Hindlimb muscle (tissue), 1 donor: Measurements from ENCODE around the gene CRIP3. TPM values are rescaled to one million over a fixed set of nuclear protein-coding genes. Genes with fewer than 3 reads are reported as not detected.
A peak's percentile ranks its signal among the peaks of the same experiment; 100 is the strongest.
"Not testable (repeated sequence)": the region's sequence is repeated elsewhere in the genome, so short reads cannot be mapped to it uniquely, and the experiment has no call there.

Experiments
- DNase-seq: peaks from one replicate; pipeline ENCODE4 v3.0.0-alpha.2; 2013
- polyA plus RNA-seq: library from polyadenylated mRNA; unstranded; fragments of 120-200 nt; gene quantifications from one replicate; pipeline ENCODE4 v1.2.1, GENCODE V29; 2013; ENCODE audit not compliant: insufficient read length

CRIP3 gene, protein sequence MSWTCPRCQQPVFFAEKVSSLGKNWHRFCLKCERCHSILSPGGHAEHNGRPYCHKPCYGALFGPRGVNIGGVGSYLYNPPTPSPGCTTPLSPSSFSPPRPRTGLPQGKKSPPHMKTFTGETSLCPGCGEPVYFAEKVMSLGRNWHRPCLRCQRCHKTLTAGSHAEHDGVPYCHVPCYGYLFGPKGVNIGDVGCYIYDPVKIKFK
- 2.1 TPM for polyA plus RNA-seq

DNA sequence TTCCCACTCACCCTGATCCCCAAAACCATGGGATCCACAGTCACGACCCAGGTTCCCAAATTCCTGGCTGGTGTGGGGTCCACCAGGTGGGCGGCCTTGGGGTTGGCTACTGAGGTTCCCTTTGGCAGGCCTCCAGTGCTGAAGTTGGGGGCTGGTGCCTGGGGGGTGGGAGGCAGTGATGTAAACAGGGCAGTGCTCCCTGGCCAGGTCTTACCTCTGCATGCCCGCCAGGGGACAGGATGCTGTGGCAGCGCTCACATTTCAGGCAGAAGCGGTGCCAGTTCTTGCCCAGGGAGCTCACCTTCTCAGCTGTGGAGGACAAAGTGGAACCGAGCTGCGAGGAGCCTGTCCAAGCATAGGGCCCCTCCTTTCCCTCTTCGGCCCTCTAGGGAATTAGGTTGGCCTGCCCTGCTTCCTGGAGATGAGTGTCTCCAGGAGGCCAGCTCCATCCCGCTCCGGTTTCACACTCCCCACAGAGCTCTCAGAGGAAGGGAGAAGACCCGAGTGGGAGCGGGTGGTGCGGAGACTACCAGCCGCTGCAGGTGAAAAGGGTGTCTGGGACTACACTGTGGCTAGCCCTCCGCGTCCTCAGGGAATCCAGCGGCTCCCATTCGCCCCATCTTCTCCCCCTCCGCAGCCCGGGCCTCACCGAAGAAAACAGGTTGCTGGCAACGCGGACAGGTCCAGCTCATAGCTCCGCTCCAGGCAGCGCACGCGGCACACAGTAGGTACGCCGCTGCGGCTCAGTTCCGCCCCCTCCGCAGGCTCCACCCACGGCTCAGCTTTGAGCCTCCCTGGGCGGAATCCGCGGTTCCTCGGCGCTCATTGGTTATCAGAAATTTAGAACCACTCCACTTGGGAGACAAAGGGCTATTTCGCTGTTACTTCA is at the start of gene CRIP3:
TSS of gene CRIP3 (minus strand) at position 726 of the 889 bp plus-strand sequence. CDS start at position 692, 34 bp downstream.
- DNase-seq, result peak; percentile 46

GRCh38 chr6:43355862-43356590 is 47.4 kb upstream of the CRIP3 start:
- no peak for DNase-seq

DNA sequence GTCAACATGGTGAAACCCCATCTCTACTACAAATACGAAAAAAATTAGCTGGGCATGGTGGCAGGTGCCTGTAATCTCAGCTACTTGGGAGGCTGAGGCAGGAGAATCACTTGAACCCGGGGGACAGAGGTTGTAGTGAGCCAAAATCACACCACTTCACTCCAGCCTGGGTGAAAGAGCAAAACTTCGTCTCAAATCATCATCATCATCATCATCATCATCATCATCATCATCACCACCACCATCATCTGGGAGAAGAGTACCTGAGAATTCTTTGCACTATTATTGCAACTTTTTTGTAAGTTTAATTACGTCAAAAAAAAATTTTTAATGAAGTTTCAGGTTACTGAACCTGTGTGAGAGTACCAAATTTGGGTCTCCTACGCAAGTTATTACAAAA is 43.3 kb upstream of the CRIP3 start:
- not testable (repeated sequence) for DNase-seq

- no peak for DNase-seq
Observed at GRCh38 chr6:43347444-43347843, 38.8 kb upstream of the CRIP3 start.

- DNase-seq, result no peak
Observed at GRCh38 chr6:43347021-43347420, 38.4 kb upstream of the CRIP3 start.

DNA sequence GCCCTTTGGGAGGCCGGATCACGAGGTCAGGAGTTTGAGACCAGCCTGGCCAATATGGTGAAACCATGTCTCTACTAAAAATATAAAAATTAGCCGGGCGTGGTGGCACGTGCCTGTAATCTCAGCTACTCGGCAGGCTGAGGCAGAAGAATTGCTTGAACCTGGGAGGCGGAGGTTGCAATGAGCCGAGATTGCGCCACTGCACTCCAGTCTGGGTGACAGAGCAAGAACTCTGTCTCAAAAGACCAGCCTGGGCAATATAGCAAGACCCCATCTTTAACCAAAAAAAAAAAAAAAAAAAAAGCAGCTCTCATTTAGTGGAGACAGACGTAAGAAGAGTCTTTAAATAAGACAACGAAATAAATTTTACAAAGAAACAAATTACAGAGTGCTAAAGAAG is 37.6 kb upstream of the CRIP3 start:
- DNase-seq, result not testable (repeated sequence)

DNA sequence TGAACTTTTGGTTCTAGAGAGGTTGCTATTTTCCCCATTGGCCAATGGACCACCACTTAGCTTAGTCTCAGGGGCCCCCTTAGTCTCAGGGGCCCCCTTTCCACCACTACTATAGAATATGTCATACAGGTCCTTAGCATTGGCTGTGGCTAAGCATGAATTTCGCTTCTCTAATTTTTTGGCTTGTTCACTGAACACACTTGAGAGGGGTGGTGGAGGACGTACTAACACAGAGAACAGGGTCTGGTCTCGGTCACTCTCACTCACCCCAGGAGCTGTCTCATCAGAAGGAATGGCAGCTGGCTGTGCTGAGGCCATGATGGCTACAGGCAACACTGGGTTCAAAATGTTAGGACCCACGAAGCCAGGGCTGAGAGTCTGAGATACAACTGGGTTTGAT is 30.5 kb upstream of the CRIP3 start:
- DNase-seq, result no peak

DNA sequence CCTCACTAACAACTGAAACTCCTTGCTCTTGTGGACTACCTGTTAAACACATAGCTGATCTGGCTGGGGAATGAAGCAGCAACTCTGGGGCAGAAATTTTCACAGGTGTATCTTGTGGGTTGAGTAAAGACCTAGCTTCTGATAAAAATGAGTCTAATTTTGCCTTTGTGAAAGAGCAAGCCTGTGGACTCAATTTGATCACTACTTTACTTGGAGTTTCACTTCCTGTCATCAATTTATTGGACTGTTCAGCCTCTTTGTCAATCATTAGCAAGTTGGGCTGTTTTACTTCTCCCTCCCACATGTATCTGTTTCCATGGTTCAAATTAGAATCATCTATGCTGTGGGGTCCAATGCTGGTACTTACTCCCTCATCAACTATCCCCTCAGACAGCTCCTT is 29.6 kb upstream of the CRIP3 start:
- no peak for DNase-seq

DNA sequence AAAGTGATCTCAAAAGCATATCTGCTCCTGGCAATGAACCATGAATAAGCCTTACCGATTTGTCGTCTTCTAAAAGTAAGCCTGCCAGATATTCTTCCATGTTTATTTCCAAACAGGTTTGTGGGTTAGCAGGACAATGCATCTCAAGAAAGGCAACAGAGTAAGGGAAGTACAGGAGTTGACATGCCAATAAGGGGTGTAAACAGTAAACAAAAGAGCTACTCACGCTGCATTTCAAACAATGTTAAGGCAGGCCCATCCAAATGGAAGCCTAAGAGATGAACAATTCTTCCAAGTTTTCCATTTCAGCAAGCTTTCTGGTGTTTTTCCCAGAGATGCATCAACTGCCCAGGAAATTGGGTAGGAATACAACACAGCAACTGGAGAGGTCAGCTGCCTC is 27.8 kb upstream of the CRIP3 start:
- DNase-seq, result no peak

- no peak for DNase-seq
Observed at GRCh38 chr6:43335469-43335868, 26.8 kb upstream of the CRIP3 start.

DNA sequence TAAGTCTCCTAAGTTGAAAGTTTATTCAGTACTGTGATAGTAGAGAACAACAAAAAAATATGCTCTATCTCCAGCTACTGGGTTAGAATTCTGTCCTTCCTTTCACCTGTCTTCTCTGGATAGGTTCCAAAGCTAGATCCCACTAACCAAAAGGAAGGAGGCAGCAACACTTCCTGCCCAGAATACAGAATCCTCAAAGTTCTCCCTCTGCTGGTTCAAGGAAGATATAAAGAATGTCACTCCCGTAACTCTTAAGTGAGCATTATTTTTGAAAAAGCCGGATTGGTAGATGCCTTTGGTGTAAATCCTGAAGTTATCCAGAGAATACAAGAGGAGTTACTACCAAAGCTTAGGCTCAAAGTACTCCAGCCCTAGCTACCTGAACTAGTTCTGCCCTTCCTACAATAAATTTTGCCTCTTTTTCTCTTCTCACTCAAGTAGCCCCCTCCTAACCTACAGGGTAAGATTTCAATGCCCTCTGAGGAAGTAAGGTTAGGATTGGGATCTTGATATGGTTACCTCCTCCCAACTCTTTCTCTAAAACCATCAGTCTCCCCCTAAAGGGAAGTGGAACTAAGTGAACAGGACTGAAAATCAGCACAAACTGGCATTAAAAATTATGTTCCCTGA is 26.0 kb upstream of the CRIP3 start:
- DNase-seq, result peak; percentile 37

DNA sequence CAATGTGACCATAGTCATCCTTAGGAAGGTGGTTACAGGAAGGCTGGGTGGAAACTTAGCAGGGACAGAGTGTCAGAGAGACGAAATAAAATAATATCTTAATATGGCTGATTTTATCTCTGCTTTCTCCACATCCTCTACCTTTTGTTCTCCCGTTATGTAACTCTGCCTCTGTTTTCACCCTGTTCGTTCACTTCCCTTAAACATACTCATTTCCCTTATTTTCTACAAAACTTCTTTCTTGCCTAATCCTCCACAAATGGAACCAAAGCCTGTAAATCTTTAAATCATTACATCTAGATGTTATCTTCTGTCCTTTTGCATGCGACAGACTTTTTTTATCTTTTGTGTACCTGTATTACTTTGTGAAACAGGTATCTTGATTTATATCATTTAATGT is 23.3 kb upstream of the CRIP3 start:
- no peak for DNase-seq

DNA sequence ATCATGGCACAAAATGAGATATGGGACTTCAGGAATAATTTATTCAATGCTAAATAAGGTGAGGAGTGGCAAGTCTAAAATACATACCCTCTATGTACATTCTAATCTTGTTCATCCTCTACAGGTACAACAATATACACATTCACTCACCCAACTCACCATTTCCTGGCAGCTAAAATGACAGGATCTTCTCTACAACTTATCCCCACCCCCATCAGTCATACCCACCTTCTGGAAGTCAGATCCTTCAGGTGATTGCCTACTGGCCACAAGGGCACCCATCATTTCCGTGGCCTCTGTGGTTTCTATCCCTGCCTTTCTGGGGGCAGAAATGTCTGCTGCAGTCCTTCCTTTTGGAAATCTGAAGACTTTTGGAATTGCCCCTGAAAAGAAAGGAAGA is 22.8 kb upstream of the CRIP3 start:
- DNase-seq, result no peak

DNA sequence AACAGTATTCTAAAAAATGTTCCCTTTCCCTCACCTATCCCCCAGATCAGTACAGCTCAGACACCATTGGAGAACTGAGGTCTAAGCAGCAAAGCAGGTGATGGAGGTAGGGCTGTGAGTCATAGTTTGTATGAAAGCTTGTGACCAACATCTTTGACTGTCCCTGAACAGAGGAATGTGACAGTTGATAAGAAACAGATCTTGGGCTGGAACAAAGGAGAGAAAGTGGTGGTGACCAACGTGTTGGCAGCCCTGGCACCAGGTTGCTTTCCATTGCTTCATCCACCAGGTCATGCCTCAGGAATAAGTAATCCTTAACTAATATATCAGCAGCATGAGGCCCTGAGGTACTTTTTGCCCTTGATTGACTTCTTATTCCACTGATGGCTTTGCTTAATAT is 19.9 kb upstream of the CRIP3 start:
- DNase-seq, result no peak

DNA sequence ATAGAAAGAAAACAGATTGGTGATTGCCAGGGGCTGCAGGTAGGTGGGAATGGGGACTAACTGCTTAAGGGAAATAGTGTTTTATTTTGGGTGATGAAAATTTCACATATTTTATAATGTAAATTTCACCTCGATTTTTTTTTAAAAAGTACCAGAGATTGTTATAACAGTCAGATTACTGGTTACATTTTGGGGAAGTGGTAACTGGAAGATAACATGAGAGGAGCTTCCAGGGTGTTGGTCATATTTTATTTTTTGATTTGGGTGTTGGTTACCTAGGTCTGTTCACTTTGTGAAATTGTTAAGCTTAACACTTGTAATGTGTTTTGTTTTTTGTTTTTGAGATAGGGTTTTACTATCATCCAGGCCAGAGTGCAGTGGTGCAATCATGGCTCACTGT is 17.2 kb upstream of the CRIP3 start:
- no peak for DNase-seq

DNA sequence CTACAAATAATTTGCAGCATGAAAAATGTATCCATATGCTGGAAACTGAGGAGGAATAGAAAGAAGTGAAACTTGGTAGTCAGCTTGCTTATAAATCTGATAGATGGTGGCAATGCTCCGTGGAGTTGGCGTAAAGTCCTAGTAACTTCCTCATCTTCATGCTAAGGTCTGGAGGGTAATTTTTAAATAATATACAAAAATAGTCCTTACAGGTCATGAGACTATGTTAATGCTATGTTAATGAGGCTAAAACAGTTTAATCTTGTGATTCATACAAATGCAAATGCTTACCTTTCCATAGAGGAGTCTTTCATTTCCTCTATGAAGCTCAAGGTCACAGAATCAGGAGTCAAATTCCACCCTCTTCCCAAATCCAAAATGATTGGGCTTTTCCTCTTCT is 9.4 kb upstream of the CRIP3 start:
- no peak for DNase-seq

DNA sequence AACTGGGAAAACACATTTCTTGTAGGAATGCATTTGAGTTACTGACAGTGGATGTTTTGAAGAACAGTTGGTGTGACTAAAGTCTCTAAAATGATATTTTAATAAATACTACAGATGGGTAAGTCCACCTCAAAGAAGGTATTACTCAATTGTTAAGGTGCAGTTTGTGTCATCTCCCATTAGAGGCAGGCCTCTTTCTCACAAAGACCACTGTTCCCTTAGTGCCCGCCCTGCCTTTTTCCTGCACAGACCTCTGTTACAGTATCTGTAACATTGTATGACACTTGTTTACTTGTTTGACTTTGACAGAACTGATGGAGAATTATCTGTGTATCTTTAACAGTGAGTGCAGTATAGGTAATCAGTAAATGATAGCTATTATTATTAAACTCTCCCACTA is 5.2 kb upstream of the CRIP3 start:
- DNase-seq, result no peak

DNA sequence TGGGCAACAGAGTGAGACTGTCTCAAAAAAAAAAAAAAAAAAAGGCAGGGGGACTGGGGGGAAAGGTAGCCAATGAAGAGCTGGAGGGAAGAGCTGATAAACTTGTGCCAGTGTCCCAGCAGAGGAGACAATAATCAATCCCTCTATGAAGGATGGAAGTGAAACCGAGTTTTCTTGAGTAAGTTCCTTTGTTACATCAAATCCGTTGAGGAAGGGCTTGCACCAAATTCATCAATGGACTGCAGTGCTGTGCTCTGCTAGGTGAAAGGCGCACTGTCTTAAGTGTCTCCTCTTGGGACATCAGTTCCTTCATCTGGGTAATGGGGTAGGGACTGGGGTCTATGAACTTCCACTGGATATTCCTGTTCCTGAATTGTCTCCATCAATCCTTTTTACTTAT is 3.0 kb upstream of the CRIP3 start:
- no peak for DNase-seq

DNA sequence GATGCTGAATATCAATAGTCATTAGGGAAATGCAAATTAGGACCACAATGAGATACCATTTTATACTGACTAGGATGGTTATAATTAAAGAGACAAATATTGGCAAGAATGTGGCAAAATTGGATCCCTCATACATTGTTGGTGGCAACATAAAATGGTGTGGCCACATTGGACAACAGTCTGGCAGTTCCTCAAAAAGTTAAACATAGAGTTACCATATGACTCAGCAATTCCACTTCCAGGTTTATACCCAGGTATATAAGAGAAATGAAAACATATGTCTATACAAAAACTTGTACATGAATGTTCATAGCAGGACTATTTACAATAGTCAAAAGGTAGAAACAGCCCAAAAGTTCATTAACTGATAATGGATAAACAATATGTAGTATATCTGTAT is 2.0 kb upstream of the CRIP3 start:
- no peak for DNase-seq

GRCh38 chr6:43310134-43310533 is 1.5 kb upstream of the CRIP3 start:
- DNase-seq, result no peak

DNA sequence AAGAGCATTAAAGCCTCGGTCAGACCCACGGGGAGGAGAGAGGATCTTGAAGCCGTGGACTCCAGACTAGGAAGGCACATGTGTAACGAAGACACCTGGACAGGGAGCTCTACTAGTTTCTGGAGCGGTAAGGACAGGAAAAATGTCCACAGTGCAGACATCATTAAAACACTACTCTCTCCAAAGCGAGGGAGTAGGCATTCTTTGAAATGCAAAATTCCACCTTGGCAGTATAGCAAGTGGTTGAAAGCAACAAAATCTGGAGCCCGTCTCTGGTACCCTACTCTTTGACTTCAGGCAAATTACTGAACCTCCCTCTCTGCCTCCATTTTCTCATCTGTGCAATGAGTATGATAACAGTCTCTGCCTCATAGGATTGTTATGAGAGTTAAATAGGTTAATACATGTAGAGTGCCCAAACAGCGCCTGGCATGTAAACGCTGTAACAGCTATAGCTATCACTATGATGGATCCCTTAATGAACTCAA is 408 bp upstream of the CRIP3 start:
- DNase-seq, result no peak

DNA sequence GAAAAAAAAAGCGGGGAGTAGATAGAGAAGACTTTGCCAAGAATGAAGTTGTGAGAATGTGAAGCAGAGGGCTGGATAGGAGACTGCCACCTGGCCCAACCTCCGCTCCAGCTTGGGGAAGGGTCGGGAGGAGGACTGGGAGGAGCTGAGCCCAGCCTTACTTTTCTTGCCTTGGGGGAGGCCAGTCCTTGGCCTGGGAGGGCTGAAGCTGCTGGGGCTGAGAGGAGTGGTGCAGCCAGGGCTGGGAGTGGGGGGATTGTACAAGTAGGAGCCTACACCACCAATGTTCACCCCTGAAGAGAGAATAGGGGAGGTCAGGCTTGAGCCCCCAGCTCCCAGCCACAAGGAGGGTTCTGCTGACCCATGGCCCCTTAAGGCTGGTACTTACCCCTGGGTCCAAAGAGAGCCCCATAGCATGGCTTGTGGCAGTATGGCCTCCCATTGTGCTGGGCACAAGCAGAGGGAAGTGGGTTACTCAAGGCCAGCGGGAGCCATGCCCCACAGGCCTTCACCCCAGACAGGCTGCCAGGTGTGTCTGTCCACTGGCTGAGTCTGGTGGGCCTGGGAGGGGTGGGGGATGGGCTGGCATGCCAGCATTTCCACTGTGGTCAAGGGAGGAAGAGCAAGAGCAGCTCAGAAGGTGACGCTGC is 1.1 kb downstream of the CRIP3 start:
- DNase-seq, result no peak
